HEK293 (cell line): ENCODE measurements around the gene TRIM9.
A peak's percentile ranks its signal among the peaks of the same experiment; 100 is the strongest.

ENCODE experiments used
- CTCF ChIA-PET: fragments of 350-600 bp; formaldehyde crosslinking; extraction: SDS; loops from one replicate; lab custom pipeline; 2021; ENCODE audit warnings: antibody characterized with exemption; lab: Yijun Ruan, JAX
- POLR2A ChIA-PET: fragments of 300-600 bp; formaldehyde crosslinking; extraction: SDS; loops from one replicate; lab custom pipeline; 2020; ENCODE audit warnings: antibody characterized with exemption, inconsistent platforms; lab: Yijun Ruan, JAX
- H3K27ac ChIP-seq: fragments of 200-500 bp; sonication (Bioruptor generic); 2 replicates; pipeline ENCODE4 v1.5.1; 2014; ENCODE audit warnings: low read depth, low read length, control low read depth, inconsistent platforms; ENCODE audit errors: extremely low read depth
- H3K36me3 ChIP-seq, 2 experiments: fragments of 200-500 bp in 1 of 2; sonication (Bioruptor generic) in 1 of 2; 1 replicate in 1 of 2; 2 replicates in 1 of 2; pipeline ENCODE4 v1.5.1; 2014 to 2017; ENCODE audit warnings: inconsistent platforms in 2 of 2, low read length in 2 of 2; ENCODE audit not compliant: control insufficient read depth in 2 of 2, insufficient read depth in 1 of 2
- H3K4me1 ChIP-seq: fragments of 200-500 bp; sonication (Bioruptor generic); 2 replicates; pipeline ENCODE4 v1.5.1; 2014; ENCODE audit warnings: mild to moderate bottlenecking, low read length, inconsistent platforms; ENCODE audit not compliant: control insufficient read depth, insufficient read depth
- H3K4me3 ChIP-seq: 2 replicates; pipeline ENCODE4 v1.5.1; 2011; ENCODE audit warnings: low read depth, mild to moderate bottlenecking, control low read depth, low read length, moderate library complexity
- H3K9me3 ChIP-seq: fragments of 200-500 bp; sonication (Bioruptor generic); 2 replicates; pipeline ENCODE4 v1.5.1; 2014; ENCODE audit warnings: low read depth, low read length, inconsistent platforms; ENCODE audit not compliant: control insufficient read depth, insufficient read depth
- FEZF1 ChIP-seq: fragments of 450-650 bp; formaldehyde crosslinking; IDR thresholded peaks from 2 replicates; pipeline ENCODE4 v1.5.1; 2016; ENCODE audit warnings: missing biosample characterization, missing genetic modification characterization
- GFI1B ChIP-seq: fragments of 450-650 bp; formaldehyde crosslinking; IDR thresholded peaks from 2 replicates; pipeline ENCODE4 v1.5.1; 2016; ENCODE audit warnings: missing biosample characterization, missing genetic modification characterization
- HIC1 ChIP-seq: fragments of 450-650 bp; formaldehyde crosslinking; IDR thresholded peaks from 2 replicates; pipeline ENCODE4 v1.5.1; 2016; ENCODE audit warnings: missing biosample characterization, missing genetic modification characterization
- HOXA7 ChIP-seq: sonication (generic); formaldehyde crosslinking; IDR thresholded peaks from 2 replicates; pipeline ENCODE4 v1.8.1; 2022; ENCODE audit warnings: missing genetic modification reagents, borderline replicate concordance
- KLF7 ChIP-seq: fragments of 450-650 bp; formaldehyde crosslinking; IDR thresholded peaks from 2 replicates; pipeline ENCODE4 v1.5.1; 2016; ENCODE audit warnings: missing biosample characterization, missing genetic modification characterization, borderline replicate concordance
- OSR2 ChIP-seq: fragments of 450-650 bp; formaldehyde crosslinking; IDR thresholded peaks from 2 replicates; pipeline ENCODE4 v1.5.1; 2016; ENCODE audit warnings: missing biosample characterization, missing genetic modification characterization
- SP7 ChIP-seq: fragments of 450-650 bp; formaldehyde crosslinking; IDR thresholded peaks from 2 replicates; pipeline ENCODE4 v1.5.1; 2016; ENCODE audit warnings: missing biosample characterization, missing genetic modification characterization
- ZBTB17 ChIP-seq: fragments of 450-650 bp; formaldehyde crosslinking; IDR thresholded peaks from 2 replicates; pipeline ENCODE4 v1.5.1; 2016; ENCODE audit warnings: missing biosample characterization, missing genetic modification characterization
- ZBTB48 ChIP-seq: fragments of 450-650 bp; formaldehyde crosslinking; IDR thresholded peaks from 2 replicates; pipeline ENCODE4 v1.5.1; 2016; ENCODE audit warnings: missing biosample characterization, missing genetic modification characterization
- ZNF10 ChIP-seq: fragments of 450-650 bp; formaldehyde crosslinking; IDR thresholded peaks from 2 replicates; pipeline ENCODE4 v1.5.1; 2017; ENCODE audit warnings: missing biosample characterization, missing genetic modification characterization
- ZNF140 ChIP-seq: fragments of 450-650 bp; formaldehyde crosslinking; IDR thresholded peaks from 2 replicates; pipeline ENCODE4 v1.5.1; 2016; ENCODE audit warnings: missing biosample characterization, missing genetic modification characterization
- ZNF223 ChIP-seq: fragments of 450-650 bp; formaldehyde crosslinking; IDR thresholded peaks from 2 replicates; pipeline ENCODE4 v1.5.1; 2016; ENCODE audit warnings: missing biosample characterization, missing genetic modification characterization
- ZNF501 ChIP-seq: fragments of 450-650 bp; formaldehyde crosslinking; IDR thresholded peaks from 2 replicates; pipeline ENCODE4 v1.5.1; 2016; ENCODE audit warnings: missing biosample characterization, missing genetic modification characterization
- ZNF544 ChIP-seq: fragments of 450-650 bp; formaldehyde crosslinking; IDR thresholded peaks from 2 replicates; pipeline ENCODE4 v1.5.0; 2017; ENCODE audit warnings: missing biosample characterization, missing genetic modification characterization
- ZNF585B ChIP-seq: fragments of 450-650 bp; formaldehyde crosslinking; IDR thresholded peaks from 2 replicates; pipeline ENCODE4 v1.5.1; 2016; ENCODE audit warnings: missing biosample characterization, missing genetic modification characterization
- ZNF600 ChIP-seq: fragments of 450-650 bp; formaldehyde crosslinking; IDR thresholded peaks from 2 replicates; pipeline ENCODE4 v1.5.1; 2016; ENCODE audit warnings: missing biosample characterization, missing genetic modification characterization
- ZNF629 ChIP-seq: fragments of 450-650 bp; formaldehyde crosslinking; IDR thresholded peaks from 2 replicates; pipeline ENCODE4 v1.5.1; 2017; ENCODE audit warnings: missing biosample characterization, missing genetic modification characterization
- ZNF658 ChIP-seq: fragments of 450-650 bp; formaldehyde crosslinking; IDR thresholded peaks from 2 replicates; pipeline ENCODE4; 2016; ENCODE audit warnings: missing biosample characterization, missing genetic modification characterization
- ZNF664 ChIP-seq: fragments of 450-650 bp; formaldehyde crosslinking; IDR thresholded peaks from 2 replicates; pipeline ENCODE4 v1.5.1; 2016; ENCODE audit warnings: missing biosample characterization, missing genetic modification characterization
- ZNF677 ChIP-seq: fragments of 450-650 bp; IDR thresholded peaks from 2 replicates; pipeline ENCODE4 v1.5.0; 2018; ENCODE audit warnings: missing biosample characterization, mild to moderate bottlenecking, missing genetic modification characterization, moderate library complexity
- ZNF76 ChIP-seq: fragments of 450-650 bp; formaldehyde crosslinking; IDR thresholded peaks from 2 replicates; pipeline ENCODE4; 2016; ENCODE audit warnings: low read depth, missing biosample characterization, missing genetic modification characterization, borderline replicate concordance
- TF ChIP-seq, protein P1 (sequence below): fragments of 450-650 bp; formaldehyde crosslinking; IDR thresholded peaks from 2 replicates; pipeline ENCODE4 v1.5.1; 2016; ENCODE audit warnings: missing biosample characterization, missing genetic modification characterization
- TF ChIP-seq, protein P2 (sequence below): fragments of 450-650 bp; formaldehyde crosslinking; IDR thresholded peaks from 2 replicates; pipeline ENCODE4 v1.5.1; 2016; ENCODE audit warnings: missing biosample characterization, missing genetic modification characterization
- TF ChIP-seq, protein P3 (sequence below): fragments of 450-650 bp; formaldehyde crosslinking; IDR thresholded peaks from 2 replicates; pipeline ENCODE4 v1.5.1; 2016; ENCODE audit warnings: missing biosample characterization, missing genetic modification characterization
- TF ChIP-seq, protein P4 (sequence below): fragments of 450-650 bp; formaldehyde crosslinking; IDR thresholded peaks from 2 replicates; pipeline ENCODE4 v1.5.1; 2016; ENCODE audit warnings: missing biosample characterization, missing genetic modification characterization

Gene TRIM9

DNA sequence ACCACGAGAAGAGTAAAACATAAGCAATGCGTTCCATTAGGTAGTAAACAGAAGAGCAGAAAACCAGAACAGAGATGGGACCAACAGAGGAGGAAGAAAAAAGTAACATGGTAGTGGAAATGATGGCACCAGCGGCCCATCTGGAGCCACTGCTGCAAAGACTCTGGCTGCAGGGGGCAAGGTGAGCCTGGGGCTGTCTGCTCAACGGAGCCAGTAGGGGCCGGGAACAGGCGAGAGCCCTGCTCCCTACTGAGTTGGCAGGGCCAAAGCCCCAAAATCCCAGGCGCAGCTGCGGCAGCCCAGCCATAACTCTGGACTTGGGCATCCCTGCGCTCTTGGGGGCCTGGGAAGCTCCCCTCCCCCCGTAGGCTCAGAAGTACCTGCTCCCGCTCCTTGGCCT is 122.2 kb downstream of the TRIM9 start:
- ChIA-PET POLR2A (no interaction called here), CTCF (no interaction called here)
- Histone ChIP-seq H3K27ac (no peak overlapping the region), H3K9me3 (no peaks in the 10 kb centered on the region), H3K36me3 (no peaks in the 10 kb centered on the region), H3K4me3 (no peak overlapping the region), H3K4me1 (peaks cover 7% of the 10 kb centered on the region)
- TF ChIP-seq, protein P1, sequence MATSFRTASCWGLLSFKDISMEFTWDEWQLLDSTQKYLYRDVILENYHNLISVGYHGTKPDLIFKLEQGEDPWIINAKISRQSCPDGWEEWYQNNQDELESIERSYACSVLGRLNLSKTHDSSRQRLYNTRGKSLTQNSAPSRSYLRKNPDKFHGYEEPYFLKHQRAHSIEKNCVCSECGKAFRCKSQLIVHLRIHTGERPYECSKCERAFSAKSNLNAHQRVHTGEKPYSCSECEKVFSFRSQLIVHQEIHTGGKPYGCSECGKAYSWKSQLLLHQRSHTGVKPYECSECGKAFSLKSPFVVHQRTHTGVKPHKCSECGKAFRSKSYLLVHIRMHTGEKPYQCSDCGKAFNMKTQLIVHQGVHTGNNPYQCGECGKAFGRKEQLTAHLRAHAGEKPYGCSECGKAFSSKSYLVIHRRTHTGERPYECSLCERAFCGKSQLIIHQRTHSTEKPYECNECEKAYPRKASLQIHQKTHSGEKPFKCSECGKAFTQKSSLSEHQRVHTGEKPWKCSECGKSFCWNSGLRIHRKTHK (tag by site-specific recombination) = no peak
- TF ChIP-seq, protein P2, sequence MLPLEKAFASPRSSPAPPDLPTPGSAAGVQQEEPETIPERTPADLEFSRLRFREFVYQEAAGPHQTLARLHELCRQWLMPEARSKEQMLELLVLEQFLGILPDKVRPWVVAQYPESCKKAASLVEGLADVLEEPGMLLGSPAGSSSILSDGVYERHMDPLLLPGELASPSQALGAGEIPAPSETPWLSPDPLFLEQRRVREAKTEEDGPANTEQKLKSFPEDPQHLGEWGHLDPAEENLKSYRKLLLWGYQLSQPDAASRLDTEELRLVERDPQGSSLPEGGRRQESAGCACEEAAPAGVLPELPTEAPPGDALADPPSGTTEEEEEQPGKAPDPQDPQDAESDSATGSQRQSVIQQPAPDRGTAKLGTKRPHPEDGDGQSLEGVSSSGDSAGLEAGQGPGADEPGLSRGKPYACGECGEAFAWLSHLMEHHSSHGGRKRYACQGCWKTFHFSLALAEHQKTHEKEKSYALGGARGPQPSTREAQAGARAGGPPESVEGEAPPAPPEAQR (tag by site-specific recombination) = no peak
- no peak for TF ChIP-seq ZNF585B
- no peak for TF ChIP-seq ZNF664 (tag by site-specific recombination)
- TF ChIP-seq ZNF544 (tag by site-specific recombination) = no peak
- no peak for TF ChIP-seq ZNF677 (tag by site-specific recombination)

DNA sequence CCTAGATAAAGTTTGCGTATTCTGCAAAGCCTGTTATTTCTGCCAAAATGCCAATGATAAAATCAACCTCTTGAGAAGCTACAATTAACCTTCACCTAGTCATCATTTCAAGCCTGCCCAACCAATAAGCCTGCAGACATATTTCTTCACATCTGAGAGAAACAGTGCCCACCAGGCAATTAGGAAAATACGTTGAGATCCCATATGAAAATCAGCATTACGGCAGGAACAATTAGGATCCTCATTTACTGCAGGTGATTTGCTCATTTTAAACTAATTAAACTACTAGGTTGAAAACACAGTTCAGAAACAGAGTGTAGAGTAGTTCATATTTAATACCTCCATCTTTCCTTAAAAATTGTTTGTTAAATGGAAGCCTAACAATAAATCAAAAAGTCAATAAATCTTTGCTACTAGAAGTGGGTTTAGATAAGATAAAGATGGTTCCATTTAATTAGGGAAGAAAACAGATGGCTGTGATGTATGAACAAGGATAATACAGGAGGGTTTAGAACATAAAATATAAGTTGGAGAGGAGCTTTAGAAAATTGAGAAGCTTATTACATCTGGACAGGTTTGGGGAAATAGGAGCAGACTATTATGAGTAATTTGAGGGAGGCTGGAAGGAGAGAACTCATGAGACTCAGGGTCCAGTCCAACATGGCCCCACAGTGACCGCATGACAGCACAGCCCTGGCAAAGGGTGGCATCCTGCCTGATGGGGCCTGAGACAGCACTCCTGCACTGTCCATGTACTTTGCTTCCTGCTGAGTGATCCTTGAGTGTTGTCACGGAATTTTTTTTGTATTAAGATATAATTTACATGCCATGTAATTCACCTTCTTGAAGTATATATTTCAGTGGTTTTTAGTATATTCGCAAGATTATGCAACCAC is 123.8 kb downstream of the TRIM9 start:
- Histone ChIP-seq H3K27ac (no peak overlapping the region), H3K9me3 (no peaks in the 10 kb centered on the region), H3K36me3 (no peaks in the 10 kb centered on the region), H3K4me3 (no peak overlapping the region), H3K4me1 (peaks cover 7% of the 10 kb centered on the region)
- CTCF ChIA-PET = no interaction called here
- POLR2A ChIA-PET = no interaction called here
- no peak for TF ChIP-seq ZNF76
- no peak for TF ChIP-seq ZNF658 (tag by site-specific recombination)
- no peak for TF ChIP-seq ZNF501 (tag by site-specific recombination)
- TF ChIP-seq, protein P3, sequence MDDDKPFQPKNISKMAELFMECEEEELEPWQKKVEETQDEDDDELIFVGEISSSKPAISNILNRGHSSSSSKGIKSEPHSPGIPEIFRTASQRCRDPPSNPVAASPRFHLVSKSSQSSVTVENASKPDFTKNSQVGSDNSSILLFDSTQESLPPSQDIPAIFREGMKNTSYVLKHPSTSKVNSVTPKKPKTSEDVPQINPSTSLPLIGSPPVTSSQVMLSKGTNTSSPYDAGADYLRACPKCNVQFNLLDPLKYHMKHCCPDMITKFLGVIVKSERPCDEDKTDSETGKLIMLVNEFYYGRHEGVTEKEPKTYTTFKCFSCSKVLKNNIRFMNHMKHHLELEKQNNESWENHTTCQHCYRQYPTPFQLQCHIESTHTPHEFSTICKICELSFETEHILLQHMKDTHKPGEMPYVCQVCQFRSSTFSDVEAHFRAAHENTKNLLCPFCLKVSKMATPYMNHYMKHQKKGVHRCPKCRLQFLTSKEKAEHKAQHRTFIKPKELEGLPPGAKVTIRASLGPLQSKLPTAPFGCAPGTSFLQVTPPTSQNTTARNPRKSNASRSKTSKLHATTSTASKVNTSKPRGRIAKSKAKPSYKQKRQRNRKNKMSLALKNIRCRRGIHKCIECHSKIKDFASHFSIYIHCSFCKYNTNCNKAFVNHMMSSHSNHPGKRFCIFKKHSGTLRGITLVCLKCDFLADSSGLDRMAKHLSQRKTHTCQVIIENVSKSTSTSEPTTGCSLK = no peak
- TF ChIP-seq GFI1B (tag by site-specific recombination) = no peak
- TF ChIP-seq ZBTB17 (tag by site-specific recombination) = no peak
- TF ChIP-seq ZNF223 (tag by site-specific recombination) = no peak
- 0 out of 2 replicates have a peak, but pooled peaks have one; percentile 17 for TF ChIP-seq SP7 (tag by site-specific recombination)
- peak; percentile 55; the same call in 1 of the 2 replicates for TF ChIP-seq ZNF600
- TF ChIP-seq OSR2 (tag by site-specific recombination) = peak; percentile 20; the same call in 1 of the 2 replicates
- TF ChIP-seq ZNF629 (tag by site-specific recombination) = no peak
- TF ChIP-seq KLF7 (tag by site-specific recombination) = no peak
- no peak for TF ChIP-seq ZBTB48 (tag by site-specific recombination)
- TF ChIP-seq, protein P4, sequence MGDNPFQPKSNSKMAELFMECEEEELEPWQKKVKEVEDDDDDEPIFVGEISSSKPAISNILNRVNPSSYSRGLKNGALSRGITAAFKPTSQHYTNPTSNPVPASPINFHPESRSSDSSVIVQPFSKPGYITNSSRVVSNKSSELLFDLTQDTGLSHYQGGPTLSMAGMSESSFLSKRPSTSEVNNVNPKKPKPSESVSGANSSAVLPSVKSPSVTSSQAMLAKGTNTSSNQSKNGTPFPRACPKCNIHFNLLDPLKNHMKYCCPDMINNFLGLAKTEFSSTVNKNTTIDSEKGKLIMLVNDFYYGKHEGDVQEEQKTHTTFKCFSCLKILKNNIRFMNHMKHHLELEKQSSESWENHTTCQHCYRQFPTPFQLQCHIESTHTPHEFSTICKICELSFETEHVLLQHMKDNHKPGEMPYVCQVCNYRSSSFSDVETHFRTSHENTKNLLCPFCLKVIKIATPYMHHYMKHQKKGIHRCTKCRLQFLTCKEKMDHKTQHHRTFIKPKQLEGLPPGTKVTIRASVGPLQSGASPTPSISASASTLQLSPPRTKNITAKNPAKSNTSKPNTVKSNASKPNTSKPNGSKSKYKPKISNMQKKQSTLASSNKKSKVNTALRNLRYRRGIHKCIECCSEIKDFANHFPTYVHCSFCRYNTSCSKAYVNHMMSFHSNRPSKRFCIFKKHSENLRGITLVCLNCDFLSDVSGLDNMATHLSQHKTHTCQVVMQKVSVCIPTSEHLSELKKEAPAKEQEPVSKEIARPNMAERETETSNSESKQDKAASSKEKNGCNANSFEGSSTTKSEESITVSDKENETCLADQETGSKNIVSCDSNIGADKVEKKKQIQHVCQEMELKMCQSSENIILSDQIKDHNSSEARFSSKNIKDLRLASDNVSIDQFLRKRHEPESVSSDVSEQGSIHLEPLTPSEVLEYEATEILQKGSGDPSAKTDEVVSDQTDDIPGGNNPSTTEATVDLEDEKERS (tag by site-specific recombination) = no peak
- 0 out of 2 replicates have a peak, but pooled peaks have one; percentile 12 for TF ChIP-seq ZNF10
- no peak for TF ChIP-seq HIC1
- TF ChIP-seq FEZF1 = 0 out of 2 replicates have a peak, but pooled peaks have one; percentile 8
- no peak for TF ChIP-seq HOXA7 (CRISPR knock-in tag)
- TF ChIP-seq ZNF140 (tag by site-specific recombination) = no peak
